ENCODE results near the gene SBF2. TPM values are rescaled to one million over a fixed set of nuclear protein-coding genes. Genes with fewer than 3 reads are reported as not detected.
"Not testable (repeated sequence)": the region's sequence is repeated elsewhere in the genome, so short reads cannot be mapped to it uniquely, and the experiment has no call there.

Gene SBF2
- total and polyA plus RNA-seq, 5 donors = 10.8 to 32.2 (median 22.3) TPM

- ATAC-seq; H3K4me3 ChIP-seq (ENCODE audit: low read length); H3K9me3 ChIP-seq (ENCODE audit: control insufficient read depth, low read length); H3K27me3 ChIP-seq (ENCODE audit: control insufficient read depth, insufficient read depth); H3K4me1 ChIP-seq (ENCODE audit: control insufficient read depth, insufficient read depth, low read length); H3K27ac ChIP-seq (ENCODE audit: low read length); intact Hi-C loops (cut with DNase I); DNase-seq: not testable (repeated sequence)
- WGBS = 89% methylated on average over 8 of the region's 8 CpGs
Measured at GRCh38 chr11:10129184-10129583, 164.8 kb downstream of the SBF2 start.

DNA sequence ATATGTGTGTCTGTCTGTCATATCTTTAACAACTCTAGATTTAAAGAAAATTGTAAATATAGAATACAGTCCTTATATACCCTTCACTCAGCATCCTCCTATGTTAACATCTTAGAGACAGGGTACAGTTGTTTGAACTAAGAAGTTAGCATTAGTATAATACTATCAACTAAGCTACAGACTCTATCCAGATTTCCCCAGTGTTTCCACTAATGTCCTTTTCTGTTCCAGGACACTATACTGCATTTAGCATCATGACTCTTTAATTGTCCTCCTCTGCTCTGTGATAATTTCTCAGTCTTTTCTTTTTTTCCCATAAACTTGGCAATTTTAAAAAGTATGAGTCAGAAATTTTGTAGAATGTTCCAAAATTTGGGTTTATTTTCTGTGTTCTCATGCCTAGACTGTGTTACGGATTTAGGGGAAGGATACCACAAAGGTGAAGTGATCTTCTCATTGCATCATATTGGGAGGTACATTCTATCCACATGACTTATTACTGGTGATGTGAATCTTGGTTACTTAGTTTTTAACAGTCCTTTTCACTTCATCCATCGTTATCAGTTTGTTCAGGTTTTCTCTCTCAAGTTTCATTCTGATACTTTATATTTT lies 168.4 kb downstream of the SBF2 start:
- 63% methylated on average over 2 of the region's 2 CpGs for WGBS

GRCh38 chr11:10122326-10123197 lies 171.5 kb downstream of the SBF2 start:
- ATAC-seq (no peak), DNase-seq (no peak)
- WGBS = 77% methylated on average over 5 of the region's 5 CpGs
- no peaks in the 10 kb centered on the region for H3K9me3 ChIP-seq (ENCODE audit: control insufficient read depth, low read length)
- peaks cover 1% of the 10 kb centered on the region for H3K4me1 ChIP-seq (ENCODE audit: control insufficient read depth, insufficient read depth, low read length)
- intact Hi-C loops (cut with DNase I) = no loop called here
- no peak overlapping the region for H3K27ac ChIP-seq (ENCODE audit: low read length)
- H3K27me3 ChIP-seq (ENCODE audit: control insufficient read depth, insufficient read depth) = no peaks in the 10 kb centered on the region
- peak overlapping the region; percentile 56 for H3K4me3 ChIP-seq (ENCODE audit: low read length)

More for the DNA sequence above, 168.4 kb downstream of the SBF2 start:
- Histone ChIP-seq H3K4me3 (ENCODE audit: low read length) (no peak overlapping the region), H3K9me3 (ENCODE audit: control insufficient read depth, low read length) (no peaks in the 10 kb centered on the region), H3K27me3 (ENCODE audit: control insufficient read depth, insufficient read depth) (no peaks in the 10 kb centered on the region), H3K4me1 (ENCODE audit: control insufficient read depth, insufficient read depth, low read length) (peaks cover 1% of the 10 kb centered on the region), H3K27ac (ENCODE audit: low read length) (no peak overlapping the region)
- ATAC-seq (peak in 1 of 2 donors; percentile 29), DNase-seq (no peak)
- intact Hi-C loops (cut with DNase I) = no loop called here

DNA sequence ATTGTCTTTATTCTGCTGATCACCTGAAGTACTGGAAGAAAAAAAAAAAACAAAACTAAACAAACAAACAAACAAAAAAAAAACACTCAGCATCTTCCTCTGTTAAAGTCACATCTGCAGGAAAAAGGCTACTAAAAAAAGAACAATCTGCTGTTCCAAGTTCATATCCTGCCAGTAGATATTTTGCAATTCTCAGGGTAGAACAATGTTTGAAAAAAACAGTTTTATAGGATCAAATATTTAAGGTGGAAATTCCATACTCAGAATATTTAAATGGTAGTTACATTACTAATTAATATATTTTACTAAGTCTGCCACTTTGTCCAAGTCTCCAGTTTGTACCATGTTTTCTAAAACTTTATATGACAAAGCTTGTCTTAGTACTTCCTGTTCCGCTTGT lies 175.2 kb downstream of the SBF2 start:
- ATAC-seq = no peak
- Histone ChIP-seq H3K4me3 (ENCODE audit: low read length) (no peak overlapping the region), H3K27ac (ENCODE audit: low read length) (no peak overlapping the region), H3K27me3 (ENCODE audit: control insufficient read depth, insufficient read depth) (no peaks in the 10 kb centered on the region), H3K4me1 (ENCODE audit: control insufficient read depth, insufficient read depth, low read length) (peaks cover 1% of the 10 kb centered on the region), H3K9me3 (ENCODE audit: control insufficient read depth, low read length) (no peaks in the 10 kb centered on the region)
- 60% methylated on average over 1 of the region's 1 CpG for WGBS
- no peak for DNase-seq
- intact Hi-C loops (cut with DNase I) = no loop called here

GRCh38 chr11:10117709-10118351 lies 176.2 kb downstream of the SBF2 start:
- Histone ChIP-seq H3K4me3 (ENCODE audit: low read length) (no peak overlapping the region), H3K9me3 (ENCODE audit: control insufficient read depth, low read length) (no peaks in the 10 kb centered on the region), H3K27ac (ENCODE audit: low read length) (no peak overlapping the region), H3K27me3 (ENCODE audit: control insufficient read depth, insufficient read depth) (no peaks in the 10 kb centered on the region), H3K4me1 (ENCODE audit: control insufficient read depth, insufficient read depth, low read length) (peaks cover 1% of the 10 kb centered on the region)
- DNase-seq (no peak), ATAC-seq (peak in 1 of 2 donors; percentile 31)
- WGBS = 38% methylated on average over 3 of the region's 3 CpGs
- intact Hi-C loops (cut with DNase I) = no loop called here

- intact Hi-C loops (cut with DNase I) = no loop called here
- no peak overlapping the region for H3K4me3 ChIP-seq (ENCODE audit: low read length)
- H3K27ac ChIP-seq (ENCODE audit: low read length) = no peak overlapping the region
- DNase-seq (no peak), ATAC-seq (no peak)
- no peaks in the 10 kb centered on the region for H3K27me3 ChIP-seq (ENCODE audit: control insufficient read depth, insufficient read depth)
- no peaks in the 10 kb centered on the region for H3K9me3 ChIP-seq (ENCODE audit: control insufficient read depth, low read length)
- 48% methylated on average over 1 of the region's 1 CpG for WGBS
- no peaks in the 10 kb centered on the region for H3K4me1 ChIP-seq (ENCODE audit: control insufficient read depth, insufficient read depth, low read length)
Measured at GRCh38 chr11:10116588-10116987, 177.4 kb downstream of the SBF2 start.

DNA sequence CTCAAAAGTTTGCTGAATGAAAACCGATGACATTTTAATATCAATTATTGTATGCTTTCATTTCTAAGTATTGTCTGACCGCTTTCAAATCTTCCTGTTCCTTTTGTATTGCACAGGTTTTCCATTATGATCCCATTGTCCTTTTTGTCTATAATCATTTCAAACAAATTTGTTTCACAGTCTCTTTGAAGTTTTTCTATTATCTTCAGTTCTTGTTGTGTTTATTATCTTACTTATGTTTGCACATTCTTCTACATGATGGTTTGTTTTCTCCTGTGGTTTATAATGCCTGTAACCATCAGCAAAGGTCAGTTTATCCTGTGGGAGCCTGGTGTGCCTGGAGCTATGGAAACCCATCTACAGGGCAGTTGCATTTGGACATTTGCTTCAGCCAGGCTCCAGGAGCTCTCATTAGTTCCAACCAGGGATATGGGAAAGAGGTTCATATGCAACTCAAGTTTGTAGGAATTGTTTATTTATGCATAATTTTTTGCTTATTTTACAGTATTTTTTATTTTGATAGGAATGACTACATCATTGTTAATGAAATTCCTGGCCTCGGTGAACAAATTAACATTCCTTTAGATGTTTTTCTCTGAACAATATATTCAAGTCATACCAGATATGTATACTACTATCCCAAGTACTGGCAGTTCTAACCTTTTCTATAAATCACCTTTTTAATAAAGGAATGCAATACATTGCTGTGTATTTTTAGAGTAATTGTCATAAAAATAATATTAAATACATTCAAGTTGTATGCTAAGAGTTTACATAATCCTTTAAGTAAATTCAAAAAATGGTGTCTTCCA lies 179.2 kb downstream of the SBF2 start:
- no peak overlapping the region for H3K27ac ChIP-seq (ENCODE audit: low read length)
- 81% methylated on average over 3 of the region's 3 CpGs for WGBS
- H3K4me1 ChIP-seq (ENCODE audit: control insufficient read depth, insufficient read depth, low read length) = no peaks in the 10 kb centered on the region

DNA sequence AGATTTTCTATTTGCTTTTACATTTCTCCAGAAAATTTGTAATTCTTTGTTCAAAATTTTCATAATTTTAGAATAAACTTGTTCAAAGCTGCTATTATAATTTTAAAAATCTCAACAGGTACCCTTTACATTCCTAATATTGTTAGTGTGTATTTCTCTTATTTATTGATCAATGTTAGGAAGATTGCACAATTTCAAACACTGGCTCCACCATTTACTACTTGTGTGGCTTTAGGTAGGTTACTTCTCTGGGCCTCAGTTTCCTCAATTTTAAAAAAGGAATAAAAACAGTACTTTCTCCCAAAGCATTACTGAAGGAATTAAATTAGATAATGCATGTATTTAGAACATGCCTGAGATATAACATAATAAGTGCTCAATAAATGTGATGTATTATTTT lies 180.2 kb downstream of the SBF2 start:
- no peak overlapping the region for H3K27ac ChIP-seq (ENCODE audit: low read length)
- DNase-seq (no peak), ATAC-seq (no peak)
- intact Hi-C loops (cut with DNase I) = no loop called here
- H3K4me1 ChIP-seq (ENCODE audit: control insufficient read depth, insufficient read depth, low read length) = no peaks in the 10 kb centered on the region
- no peaks in the 10 kb centered on the region for H3K27me3 ChIP-seq (ENCODE audit: control insufficient read depth, insufficient read depth)
- no peaks in the 10 kb centered on the region for H3K9me3 ChIP-seq (ENCODE audit: control insufficient read depth, low read length)
- no peak overlapping the region for H3K4me3 ChIP-seq (ENCODE audit: low read length)

More for the DNA sequence above, 179.2 kb downstream of the SBF2 start:
- intact Hi-C loops (cut with DNase I) = no loop called here
- Histone ChIP-seq H3K27me3 (ENCODE audit: control insufficient read depth, insufficient read depth) (no peaks in the 10 kb centered on the region), H3K4me3 (ENCODE audit: low read length) (no peak overlapping the region), H3K9me3 (ENCODE audit: control insufficient read depth, low read length) (no peaks in the 10 kb centered on the region)
- ATAC-seq (no peak), DNase-seq (no peak)

- intact Hi-C loops (cut with DNase I) = no loop called here
- H3K9me3 ChIP-seq (ENCODE audit: control insufficient read depth, low read length) = no peaks in the 10 kb centered on the region
- no peaks in the 10 kb centered on the region for H3K4me1 ChIP-seq (ENCODE audit: control insufficient read depth, insufficient read depth, low read length)
- WGBS = 12% methylated on average over 1 of the region's 1 CpG
- ATAC-seq (no peak), DNase-seq (no peak)
- H3K27me3 ChIP-seq (ENCODE audit: control insufficient read depth, insufficient read depth) = no peaks in the 10 kb centered on the region
- H3K4me3 ChIP-seq (ENCODE audit: low read length) = no peak overlapping the region
- no peak overlapping the region for H3K27ac ChIP-seq (ENCODE audit: low read length)
Measured at GRCh38 chr11:10109806-10110205, 184.2 kb downstream of the SBF2 start.

DNA sequence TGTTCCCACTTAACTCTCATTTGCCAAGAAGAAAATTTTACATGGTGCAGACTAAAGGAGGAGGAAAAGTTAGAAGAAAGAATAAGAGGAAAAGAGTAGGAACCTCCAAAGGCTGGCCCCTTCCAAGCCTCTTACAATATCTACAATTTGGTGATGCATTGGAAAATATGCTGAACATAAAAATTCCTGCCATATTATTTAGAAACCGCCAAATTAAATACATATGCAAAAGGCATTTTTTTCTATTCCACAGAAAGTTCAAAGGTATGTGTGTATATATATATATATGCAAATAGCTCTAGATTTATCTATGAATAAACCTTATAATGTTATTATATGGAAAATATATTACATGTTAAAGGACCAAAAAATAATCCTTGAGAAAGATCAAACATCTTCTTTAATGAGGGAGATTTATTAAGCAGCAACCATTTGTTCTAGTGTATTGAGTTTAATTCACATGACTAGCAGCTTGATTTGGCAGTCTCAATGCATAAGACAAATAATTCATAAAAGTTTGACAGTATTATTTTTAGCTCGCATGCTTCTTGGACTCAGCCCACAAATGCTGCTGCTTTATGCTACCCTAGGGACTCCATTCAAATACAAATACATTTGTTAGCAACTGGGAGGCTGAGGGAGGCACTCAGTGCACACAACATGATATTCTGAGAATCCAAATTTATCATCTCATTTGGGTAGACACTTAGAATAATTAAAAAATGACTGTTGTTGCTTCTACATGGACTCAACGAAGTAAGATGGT lies 184.9 kb downstream of the SBF2 start:
- Histone ChIP-seq H3K27ac (ENCODE audit: low read length) (no peak overlapping the region), H3K9me3 (ENCODE audit: control insufficient read depth, low read length) (no peaks in the 10 kb centered on the region), H3K4me3 (ENCODE audit: low read length) (no peak overlapping the region), H3K4me1 (ENCODE audit: control insufficient read depth, insufficient read depth, low read length) (no peaks in the 10 kb centered on the region), H3K27me3 (ENCODE audit: control insufficient read depth, insufficient read depth) (no peaks in the 10 kb centered on the region)
- DNase-seq (no peak), ATAC-seq (peak; percentile 56 to 72)
- intact Hi-C loops (cut with DNase I) = no loop called here
- WGBS = 27% methylated on average over 3 of the region's 3 CpGs

Measured in right cardiac atrium (tissue), 5 donors.